Right forelimb (tissue), 1 donor: ENCODE measurements around the gene GRIN3A.
"Not testable (repeated sequence)": the region's sequence is repeated elsewhere in the genome, so short reads cannot be mapped to it uniquely, and the experiment has no call there.

ENCODE experiments used
- DNase-seq: peaks from one replicate; pipeline ENCODE4 v3.0.0-alpha.2; 2018

The GRIN3A gene

DNA sequence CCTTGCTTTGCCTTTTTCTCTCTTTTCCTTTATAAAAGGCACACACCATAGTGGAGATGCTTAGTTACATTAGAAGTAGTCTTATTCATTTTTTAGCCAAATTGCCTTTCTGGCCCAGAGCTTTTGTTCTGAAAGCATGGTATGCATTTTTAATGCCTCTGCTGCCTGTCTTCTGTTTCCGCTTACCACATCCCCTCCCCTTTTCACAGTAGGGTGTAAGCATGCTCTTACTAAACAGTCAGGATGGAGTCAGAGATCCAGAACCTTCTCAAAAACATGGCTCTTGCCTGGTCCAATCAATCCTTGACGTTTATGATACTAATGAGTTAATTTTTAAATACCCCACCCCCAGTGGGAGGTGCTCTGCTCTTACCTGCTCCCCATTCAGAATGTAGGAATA is 166.1 kb downstream of the GRIN3A start:
- no peak for DNase-seq

DNA sequence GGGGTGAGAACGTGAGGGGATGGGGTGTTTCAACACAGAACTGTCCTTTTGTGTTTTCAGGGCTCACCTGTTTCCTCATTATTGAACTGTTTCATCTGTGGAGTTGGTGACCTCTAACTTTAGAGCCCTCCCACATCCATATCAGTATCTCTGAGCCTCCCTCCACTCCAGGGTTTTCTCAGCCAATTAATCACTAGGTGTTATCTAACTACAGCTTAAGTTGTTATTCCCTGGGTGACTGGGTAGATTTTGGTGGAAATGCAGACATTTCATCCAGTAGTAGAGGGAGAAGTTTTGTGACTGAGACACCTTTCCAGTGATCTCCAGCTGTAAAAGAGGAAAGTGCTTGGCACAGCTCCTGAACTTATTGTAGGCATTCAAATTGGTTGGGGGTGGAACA is 167.3 kb downstream of the GRIN3A start:
- DNase-seq = no peak

DNA sequence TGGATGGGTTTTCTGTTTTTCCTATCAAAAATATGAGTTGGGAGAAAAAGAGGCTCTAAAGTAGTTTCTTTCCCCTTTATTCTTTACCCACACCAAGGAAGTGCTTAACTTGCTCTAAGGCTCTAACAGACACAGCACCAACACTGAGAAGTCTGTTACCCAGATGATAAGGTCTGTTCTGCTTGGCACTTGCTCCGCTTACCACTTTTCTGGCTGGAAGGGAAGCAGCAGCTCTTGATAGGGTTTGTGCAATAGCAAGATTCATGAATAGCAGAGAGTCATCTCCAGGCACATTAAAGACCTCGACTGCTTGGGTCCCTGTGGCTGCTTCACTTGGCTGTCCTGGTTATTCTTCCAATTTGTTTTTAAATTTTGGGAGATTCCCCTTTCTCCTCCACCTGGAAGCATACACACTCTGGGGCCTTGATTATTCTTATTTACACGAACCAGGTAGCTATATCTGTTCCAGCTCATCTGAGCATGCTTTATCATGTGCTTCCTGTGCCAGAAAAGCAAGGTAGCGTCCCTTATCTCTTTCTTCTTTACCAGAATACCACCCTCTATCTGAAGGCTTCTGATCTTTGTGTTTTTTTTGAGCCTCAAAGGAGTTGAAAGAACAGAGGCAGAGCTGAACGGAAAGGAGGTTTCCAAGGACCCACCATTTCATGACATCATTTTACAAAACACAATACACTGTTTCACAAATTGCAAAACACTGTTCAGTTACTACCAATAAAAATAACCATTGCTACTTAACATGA is 168.5 kb downstream of the GRIN3A start:
- DNase-seq = no peak

DNA sequence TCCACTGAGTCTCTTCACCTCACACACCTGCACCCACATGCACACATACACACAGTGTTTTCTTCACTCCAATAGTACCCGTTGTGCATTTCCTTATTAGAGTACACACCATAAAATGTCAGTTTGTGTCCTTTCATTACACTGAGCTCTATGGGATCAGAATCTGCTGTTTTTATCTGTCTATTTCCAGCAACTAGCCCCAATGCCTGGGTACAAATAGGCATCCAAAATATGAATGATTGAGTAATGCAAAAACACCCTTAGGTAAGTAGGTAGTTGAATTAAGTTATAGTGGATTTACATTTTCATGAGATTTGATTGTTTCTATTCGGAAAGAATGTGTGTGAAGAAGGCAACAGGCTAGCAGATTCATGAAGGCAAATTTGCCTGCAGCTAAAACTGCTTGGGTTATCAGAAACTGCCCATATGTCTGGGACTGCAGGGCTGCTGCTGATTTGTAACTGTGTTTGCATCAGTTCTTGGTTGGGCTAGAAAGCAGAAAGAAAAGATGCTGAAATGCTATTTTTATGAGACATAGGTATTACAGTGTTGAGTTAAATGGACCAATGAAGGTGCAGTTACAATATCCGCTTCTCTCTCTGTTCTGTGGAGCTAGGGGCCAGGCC is 170.6 kb downstream of the GRIN3A start:
- no peak for DNase-seq

DNA sequence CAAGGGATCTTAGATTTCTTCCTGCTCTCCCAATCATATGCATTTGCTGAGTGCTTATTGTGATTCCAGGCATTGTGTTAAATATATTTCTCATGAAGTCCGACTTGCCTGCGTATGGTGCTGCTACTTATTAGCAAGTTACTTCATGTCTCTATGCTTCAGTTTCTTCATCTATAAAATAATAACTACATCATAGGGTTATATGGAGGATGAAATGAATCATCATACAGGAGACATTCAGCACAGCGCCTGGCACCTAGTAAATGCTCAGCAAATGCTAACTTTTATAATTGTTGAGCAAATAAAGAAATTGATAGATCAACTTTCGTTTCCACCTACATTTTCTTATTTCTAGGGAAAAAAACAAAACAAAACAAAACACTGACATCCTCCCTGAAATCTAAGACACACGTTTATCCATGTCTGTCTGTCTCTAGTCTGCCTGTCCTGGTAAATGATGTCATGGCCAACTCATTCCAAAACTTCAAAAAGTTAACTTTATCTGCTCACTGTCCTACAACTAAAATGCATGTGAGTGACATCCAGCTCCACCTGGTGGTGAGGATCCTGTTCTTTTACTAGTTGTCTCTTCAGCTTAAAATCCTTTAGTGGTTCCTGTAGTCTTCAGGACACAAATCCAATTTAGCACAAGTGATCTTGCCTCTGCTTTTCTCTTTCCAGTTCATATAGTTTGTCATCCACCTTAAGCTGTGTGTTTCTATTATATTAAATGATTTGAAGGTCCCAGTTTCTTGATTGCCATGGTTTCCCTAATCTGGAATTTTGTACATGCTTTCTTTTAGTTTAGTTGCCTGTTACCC is 171.3 kb downstream of the GRIN3A start:
- DNase-seq = no peak

DNA sequence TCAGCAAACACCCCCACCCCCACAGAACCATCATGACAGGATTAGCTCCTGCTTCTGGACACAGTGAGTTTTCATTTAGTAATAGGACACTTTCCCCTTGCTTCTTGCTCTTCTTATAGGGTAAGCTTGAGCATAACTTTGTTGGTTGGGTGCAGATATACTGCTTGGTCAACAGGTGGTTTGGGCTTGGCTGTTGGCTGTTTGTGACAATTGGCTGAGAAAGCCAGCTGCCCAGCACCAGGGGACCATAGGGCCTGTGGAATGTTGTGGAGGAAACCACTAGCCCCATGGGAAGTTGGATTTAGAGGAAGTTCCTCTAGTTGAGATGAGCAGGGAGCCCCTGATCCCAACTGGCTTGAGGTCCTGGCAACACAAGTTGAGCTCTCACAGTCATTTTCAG is 174.2 kb downstream of the GRIN3A start:
- DNase-seq = no peak

DNA sequence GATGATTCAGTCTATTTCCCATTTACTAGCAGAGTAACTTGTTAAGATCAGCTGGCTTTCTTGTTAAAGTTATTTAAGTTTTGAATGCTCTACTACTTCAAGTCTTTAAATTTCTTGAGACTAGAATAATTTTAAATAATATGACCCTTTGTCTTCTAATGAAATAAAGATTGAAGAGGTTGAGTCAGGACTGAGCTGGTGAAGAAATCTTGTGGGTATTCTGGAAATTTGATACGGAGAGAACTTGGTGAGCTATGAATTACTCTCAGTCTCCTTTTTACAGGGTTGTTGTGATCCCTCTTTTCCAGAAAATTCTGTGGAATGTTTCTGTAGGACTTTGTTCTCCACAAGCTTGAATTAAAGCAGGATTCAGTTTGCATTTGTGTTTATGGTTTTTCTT is 175.5 kb downstream of the GRIN3A start:
- no peak for DNase-seq

DNA sequence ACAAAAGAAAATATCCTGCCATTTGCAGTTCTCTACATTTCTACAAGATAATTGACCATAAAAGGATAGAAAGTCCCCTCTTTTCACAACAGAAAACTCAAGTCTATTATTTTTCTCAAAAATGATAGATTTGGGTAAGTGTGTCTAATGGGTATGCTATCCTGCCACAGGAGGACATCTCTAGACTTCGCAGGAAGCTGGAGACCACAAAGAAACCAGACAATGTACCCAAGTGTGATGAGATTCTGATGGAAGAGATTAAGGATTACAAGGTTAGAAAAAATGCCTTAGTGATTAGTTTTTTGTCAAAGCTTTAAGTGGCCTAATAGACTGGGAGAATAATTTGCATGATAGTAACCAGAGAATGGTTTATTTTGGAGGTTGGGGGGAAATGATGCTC is 176.7 kb downstream of the GRIN3A start:
- no peak for DNase-seq

DNA sequence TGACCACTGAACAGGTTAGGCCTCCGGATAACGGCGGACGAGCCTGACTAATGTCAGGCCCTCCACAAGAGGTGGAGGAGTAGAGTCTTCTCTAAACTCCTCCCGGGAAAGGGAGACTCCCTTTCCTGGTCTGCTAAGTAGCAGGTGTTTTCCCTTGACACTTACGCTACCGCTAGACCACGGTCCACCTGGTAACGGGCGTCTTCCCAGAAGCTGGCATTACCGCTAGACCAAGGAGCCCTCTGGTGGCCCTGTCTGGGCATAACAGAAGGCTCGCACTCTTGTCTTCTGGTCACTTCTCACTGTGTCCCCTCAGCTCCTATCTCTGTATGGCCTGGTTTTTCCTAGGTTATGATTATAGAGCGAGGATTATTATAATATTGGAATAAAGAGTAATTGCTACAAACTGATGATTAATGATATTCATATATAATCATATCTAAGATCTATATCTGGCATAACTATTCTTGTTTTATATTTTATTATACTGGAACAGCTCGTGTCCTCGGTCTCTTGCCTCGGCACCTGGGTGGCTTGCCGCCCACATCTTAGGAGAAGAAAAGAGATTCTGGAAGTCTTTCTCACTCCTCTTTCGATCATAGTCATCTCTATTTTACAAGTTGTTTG is 188.9 kb downstream of the GRIN3A start:
- DNase-seq = not testable (repeated sequence)

DNA sequence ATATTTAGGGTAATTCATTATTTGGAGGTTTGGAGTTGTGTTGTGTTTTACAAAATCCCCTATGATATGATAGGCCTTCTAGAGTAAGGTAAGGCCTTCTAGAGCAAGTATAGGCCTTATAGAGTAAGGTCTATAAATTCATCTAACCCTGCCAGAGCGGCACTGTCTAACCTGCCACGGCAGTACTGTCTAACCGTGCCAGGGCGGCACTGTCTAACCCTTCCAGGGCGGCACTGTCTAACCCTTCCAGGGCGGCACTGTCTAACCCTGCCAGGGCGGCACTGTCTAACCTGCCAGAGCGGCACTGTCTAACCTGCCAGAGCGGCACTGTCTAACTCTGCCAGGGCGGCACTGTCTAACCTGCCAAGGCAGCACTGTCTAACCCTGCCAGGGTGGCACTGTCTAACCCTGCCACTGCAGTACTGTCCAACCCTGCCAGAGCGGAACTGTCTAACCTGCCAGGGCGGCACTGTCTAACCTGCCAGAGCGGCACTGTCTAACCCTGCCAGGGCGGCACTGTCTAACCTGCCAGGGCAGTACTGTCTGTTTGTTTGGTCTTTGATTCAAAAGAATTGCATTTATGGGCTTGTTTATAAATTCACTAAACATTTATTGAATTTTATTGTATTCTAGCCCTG is 195.2 kb downstream of the GRIN3A start:
- no peak for DNase-seq

DNA sequence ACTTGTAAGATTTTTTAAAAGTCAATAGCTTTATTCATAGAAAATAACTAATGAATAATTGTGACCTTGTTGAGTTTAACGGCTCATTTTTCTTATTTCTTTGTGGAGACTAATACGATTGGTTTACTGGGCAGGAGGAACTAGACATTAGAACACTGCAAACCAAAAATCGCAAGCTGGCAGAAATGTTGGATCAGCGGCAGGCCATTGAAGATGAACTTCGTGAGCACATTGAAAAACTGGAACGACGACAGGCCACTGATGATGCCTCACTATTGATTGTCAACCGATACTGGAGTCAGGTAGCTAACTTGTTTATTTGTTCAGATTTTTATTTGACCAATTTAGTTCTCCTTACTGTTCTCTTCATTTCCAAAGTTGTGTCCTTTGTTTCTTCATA is 198.4 kb downstream of the GRIN3A start:
- DNase-seq = no peak

DNA sequence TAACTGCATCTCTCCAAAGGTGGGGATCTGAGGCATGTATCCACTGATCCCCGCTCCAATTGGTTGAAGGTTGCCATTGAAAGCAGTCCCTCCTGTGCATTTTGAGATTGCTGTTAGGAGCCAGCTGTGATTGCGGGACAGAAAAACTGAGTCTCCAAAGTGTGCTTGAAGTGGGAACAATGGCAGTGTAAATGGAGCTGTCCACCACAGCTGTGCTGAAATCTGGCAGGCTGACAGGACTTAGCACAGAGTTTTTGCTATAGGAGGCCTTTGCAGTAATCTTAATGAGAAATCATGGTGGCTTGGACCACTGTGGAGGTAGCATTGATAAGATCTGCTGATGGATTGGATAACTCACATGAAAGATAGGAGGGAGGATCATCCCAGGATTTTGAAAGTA is 201.5 kb downstream of the GRIN3A start:
- peak; percentile 63 for DNase-seq

DNA sequence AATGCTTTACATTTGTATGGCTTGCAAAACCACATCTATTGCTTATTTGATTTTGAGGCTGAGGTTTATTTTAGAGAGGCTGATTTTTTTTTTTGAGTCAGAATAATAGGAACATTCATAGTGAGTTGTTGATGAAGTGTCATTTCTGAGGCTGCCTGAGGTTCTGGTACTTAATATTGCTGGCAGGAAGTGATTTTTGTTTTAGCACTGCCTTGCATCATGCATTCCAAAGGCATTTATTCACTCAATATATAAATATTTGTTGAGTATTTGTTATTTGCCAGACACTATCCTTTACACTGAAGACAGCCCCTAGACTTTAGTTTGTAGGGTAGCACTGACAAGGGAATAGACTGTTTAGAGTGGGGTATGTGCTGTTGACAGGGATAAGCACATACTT is 202.1 kb downstream of the GRIN3A start:
- no peak for DNase-seq

DNA sequence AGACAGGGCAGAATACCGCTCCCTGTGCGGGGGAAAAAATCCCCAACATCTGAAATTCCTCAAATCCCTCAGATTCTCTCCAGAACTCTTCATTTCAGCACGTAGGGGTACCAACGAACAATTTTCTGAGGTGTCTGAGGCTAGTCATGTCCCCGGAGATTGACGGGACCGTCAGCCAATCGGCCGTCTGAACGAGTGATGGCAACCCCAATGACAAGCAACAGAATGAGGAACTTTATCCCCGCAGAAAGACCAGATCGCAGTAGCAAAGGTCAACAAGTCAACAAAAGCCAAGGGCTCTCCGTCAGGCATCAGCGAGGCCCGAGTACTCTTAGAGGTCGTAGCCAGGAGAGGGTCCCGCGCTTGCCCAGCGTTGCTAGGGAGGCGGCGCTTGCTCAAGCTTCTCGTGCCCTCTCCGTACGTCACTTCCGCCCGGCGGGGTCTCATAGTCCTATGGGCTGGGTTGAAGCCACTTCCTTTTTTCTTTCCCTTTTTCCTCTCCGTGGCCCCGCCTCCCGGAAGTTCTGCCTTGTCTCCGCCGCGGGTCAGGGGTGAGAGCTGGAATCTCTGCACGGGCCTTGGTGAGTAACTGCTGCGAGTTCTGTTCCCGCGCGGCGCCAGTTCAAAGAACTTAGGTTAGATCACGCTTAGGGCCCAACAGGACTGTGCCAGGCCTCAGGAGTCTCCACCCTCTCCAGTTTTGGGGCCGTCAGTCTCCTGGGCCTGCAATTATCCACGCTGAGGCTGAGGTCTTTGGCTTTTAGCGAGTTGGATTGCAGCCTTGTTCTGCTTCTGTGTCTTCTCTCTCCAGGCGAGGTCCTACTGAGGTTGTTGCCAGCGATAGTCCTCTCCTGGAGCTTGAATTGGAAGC is 204.9 kb downstream of the GRIN3A start, which contains the start of gene RNF20:
Gene RNF20, plus strand, starts transcription at position 520 of the 871 bp plus-strand sequence. CDS start 1,571 bp downstream, outside the sequence.
- DNase-seq = peak; percentile 99

DNA sequence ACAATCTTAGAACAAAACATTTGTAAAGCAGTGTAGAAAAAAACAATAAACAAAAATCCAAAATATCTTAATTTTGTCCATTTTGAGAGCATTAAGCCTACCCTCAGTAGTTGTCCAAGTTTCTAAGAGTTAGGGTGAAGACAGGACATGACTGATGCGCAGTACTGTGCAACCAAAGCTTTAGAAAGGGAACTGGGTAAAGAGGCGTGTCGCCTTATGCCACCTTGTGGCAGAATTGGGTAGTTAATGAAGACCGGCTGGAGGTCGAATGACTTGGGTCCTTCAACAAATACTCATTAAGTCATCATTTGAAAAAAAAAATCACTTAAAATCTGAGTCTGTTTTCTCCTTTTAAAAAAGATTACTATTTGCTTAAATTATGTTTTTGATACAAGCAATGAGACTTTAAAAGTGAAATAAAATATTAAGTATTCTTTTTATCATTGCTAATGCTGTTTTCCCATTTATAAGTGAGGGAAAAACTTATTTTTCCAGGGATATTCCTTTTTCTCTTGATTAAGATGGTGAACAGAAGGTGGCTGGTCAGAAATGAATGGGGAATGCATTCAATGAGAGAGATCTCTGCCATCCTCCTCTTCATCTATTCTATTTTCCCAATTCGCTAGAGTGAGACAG is 208.3 kb downstream of the GRIN3A start:
- peak; percentile 69 for DNase-seq

DNA sequence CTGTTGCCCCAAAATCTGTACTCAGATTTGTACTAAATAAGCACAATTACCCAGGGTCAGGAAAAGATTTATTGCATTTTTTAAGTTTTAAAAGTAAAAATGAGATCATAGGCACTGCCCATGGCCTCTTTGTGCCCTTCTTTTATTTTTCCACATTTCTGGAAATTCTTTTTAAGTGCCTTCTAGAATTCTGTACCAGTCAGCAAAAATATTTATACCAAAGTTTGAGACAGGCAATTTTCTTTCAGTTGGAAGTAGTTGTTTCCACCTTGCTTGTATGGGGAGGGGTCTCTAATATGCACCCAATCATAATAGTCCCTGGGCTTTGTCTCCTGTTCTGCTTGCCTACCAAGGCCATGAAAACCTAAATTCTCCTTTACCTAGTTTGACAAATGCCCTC is 210.4 kb downstream of the GRIN3A start:
- DNase-seq = no peak

DNA sequence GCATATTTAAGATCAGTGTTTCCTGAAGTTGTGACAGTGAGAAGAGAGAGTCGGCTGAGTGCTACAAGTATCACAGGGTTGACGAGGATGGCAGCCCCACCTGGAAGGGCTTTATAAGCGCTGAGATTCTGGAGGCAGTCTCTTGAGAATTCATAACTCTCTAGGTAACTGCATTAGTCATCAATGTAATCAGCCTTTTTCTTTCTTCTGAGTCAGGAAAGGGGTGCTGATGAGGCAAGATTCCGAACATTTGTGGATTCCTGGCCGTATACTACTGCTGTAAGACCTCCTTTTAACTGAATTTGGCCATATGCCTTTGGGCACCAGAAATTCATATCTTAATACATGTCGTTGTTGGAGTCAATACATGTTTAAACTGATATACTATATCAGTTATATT is 211.4 kb downstream of the GRIN3A start:
- no peak for DNase-seq

DNA sequence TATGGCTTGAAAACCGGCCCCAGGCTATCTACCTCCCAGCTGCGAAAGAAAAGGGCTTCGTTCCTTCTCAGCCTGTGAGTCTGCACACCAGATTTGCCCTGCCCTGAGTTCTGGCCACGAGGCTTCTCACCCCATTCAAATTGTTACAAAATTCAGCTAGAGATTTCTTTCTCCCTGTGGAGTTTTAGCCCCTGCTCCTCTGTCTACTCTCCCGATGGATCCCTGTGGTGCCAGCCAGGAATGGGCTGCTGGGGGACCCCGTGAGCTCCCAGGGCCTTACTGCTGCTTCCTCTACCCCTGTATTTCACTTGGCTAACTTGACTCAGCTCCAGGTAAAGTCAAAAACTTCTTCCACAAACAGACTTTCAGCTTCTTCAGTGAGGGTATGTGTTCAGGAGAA is 214.1 kb downstream of the GRIN3A start:
- no peak for DNase-seq
